22Rv1 (cell line): ENCODE results near the gene NUDT2.

ENCODE experiments used
- ZFX ChIP-seq: fragments of 450-650 bp; IDR thresholded peaks from 2 replicates; pipeline ENCODE4 v1.6.1; 2017; ENCODE audit warnings: antibody characterized with exemption, borderline replicate concordance
- TF ChIP-seq, protein P1 (sequence below): fragments of 450-650 bp; IDR thresholded peaks from 2 replicates; pipeline ENCODE4 v1.5.1; 2017; ENCODE audit warnings: mild to moderate bottlenecking

DNA sequence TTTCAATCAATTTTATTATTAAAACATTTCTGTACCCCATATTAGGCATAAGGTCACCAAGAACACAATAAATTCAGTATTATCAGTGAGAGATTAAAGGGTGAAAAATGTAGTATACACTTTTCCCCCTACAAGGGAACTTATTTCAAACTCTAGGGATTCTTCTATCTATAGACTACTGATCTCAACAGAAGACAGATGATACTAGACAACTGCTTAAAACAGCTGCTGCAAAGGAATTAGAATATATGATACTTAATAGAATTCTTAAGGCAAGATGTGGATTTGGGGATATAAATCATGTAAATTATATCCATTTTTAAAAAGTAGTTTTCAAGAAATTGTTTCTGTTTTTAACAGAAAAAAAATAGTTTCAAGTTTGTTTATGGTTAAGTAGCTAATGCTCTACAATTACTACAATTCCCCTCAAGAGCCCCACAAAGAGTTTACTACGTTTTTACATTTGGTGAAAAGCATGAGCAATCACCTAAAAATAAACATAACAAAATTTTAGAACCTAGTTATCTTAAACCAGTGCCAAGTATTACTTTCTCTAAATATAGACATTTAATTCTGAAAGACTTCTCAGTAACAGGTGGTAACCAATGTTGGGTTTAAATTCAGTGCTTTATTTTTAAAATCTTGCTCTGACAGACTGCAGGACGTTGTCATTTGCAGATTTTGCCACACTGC lies 6.3 kb upstream of the NUDT2 start:
- TF ChIP-seq, protein P1, sequence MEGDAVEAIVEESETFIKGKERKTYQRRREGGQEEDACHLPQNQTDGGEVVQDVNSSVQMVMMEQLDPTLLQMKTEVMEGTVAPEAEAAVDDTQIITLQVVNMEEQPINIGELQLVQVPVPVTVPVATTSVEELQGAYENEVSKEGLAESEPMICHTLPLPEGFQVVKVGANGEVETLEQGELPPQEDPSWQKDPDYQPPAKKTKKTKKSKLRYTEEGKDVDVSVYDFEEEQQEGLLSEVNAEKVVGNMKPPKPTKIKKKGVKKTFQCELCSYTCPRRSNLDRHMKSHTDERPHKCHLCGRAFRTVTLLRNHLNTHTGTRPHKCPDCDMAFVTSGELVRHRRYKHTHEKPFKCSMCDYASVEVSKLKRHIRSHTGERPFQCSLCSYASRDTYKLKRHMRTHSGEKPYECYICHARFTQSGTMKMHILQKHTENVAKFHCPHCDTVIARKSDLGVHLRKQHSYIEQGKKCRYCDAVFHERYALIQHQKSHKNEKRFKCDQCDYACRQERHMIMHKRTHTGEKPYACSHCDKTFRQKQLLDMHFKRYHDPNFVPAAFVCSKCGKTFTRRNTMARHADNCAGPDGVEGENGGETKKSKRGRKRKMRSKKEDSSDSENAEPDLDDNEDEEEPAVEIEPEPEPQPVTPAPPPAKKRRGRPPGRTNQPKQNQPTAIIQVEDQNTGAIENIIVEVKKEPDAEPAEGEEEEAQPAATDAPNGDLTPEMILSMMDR = no peak
- TF ChIP-seq ZFX = no peak
